Activated CD8-positive, alpha-beta memory T cell treated with anti-CD3 and anti-CD28 coated beads, Interleukin-2, amount 50 U/mL, for 48 hours (primary cell): ENCODE data around the gene UMAD1.

Source experiments
- DNase-seq: peaks from one replicate; pipeline ENCODE4 v3.0.0-alpha.2; 2020

Gene UMAD1

DNA sequence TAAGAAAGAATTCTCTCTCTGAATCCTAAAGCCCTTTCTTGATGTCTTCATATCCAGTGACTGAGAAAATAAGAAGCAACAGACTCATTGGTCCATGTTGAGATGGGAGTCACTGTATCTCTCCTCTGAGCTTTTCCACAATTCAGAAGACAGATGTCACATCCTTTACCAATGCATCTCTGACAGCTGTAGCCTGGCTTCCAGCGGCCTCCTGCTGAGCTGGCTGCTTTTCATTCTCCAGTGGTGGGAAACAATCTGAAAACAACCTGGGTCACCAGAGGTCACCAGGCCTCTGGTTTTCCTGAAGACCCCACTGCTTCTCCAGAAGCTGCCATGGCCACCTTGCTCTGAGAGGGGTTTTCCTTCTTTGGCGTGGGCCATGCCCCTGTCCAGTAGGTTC lies 96.1 kb downstream of the UMAD1 start:
- DNase-seq = no peak

DNA sequence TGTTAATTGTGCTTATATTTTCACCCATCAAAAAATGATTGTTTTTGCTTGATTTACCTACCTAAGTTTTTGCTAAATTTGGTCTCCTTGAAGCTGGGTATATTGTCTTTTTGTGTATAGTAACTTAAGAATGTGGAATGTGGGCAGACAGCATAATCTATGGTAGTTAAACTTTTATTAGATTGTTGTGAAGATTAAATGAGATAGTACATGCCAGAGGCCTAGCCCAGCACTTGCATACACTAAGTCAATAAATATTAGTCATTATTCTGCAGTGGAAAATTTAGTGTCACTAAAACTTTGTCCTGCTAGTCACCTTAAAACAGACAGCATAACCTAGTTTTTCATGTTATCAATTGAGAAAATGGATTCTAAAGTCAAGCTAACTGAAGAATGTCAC lies 97.1 kb downstream of the UMAD1 start:
- DNase-seq = no peak

DNA sequence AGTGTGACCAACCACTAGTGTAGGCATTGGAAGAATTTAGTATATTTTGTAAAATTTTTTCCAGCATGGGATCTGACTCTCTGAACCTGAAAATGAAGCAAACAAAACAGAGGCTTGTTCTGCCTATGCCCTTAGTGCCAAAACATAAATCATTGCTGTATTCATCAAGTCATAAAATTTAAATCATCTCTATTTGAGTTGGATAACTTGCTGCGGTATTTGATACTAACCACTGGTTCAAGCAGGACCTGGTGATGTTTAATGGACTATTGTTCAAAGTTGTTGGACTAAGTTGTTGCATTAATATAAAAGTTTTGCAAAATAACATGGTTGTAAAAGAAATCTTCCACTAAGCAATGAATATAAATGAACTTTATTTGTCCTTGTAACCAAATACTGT lies 97.6 kb downstream of the UMAD1 start:
- DNase-seq = no peak

DNA sequence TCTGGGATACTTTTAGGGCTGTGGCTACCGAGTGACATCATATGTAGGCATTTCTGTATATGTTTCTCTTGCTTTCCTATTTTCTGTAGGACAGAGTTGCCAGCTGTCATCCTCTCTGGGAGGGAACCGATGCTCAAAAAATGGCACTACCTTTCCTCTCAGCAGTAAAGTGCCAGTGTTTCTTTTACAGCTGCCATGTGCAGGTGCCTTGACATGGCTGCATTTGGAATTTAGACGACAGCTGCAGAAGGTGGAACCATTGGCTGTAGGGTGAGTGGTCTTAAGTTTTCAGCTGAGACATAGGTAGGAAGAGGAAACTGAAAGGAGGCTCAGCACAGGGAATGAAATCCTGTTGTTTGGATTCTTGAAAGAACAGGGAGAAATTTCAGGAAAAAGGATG lies 98.1 kb downstream of the UMAD1 start:
- DNase-seq = no peak

DNA sequence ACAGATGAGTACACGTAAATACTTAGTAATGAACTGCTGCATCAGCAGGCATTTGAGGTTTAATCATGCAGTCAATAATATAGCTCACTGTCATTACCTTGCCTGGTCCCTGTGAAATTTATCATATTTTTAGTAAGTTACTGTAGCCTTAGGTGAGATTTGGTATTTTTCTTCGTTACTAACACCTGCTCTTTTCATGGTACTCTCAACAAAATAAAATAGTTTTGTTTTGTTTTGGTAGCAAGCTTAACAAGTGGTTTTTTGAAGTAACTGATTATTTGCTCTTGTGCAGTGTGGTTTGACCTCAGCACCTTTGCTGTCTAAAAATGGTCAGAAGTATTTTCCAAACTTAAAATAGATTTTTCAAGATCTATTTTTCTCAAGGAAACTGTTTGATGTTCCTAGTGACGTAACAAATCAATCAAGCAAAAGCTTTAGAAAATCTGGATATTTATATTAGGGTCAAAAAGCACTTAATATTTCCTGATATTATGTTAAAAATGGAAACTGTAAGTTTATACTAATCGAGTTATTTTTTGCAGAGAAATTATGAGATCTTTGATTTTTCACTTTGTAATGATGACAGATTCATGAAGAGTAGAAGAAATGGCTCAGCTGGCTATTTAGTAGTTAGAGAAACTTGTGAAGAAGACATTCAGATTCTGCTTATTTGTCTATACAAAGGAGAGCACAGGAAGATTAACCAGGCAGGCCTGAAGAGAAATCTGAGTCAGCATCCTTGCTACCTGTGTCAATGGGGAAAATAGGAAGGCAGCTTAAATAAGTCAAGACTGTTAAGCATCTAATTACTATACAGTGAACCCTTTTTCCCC lies 98.9 kb downstream of the UMAD1 start:
- no peak for DNase-seq

DNA sequence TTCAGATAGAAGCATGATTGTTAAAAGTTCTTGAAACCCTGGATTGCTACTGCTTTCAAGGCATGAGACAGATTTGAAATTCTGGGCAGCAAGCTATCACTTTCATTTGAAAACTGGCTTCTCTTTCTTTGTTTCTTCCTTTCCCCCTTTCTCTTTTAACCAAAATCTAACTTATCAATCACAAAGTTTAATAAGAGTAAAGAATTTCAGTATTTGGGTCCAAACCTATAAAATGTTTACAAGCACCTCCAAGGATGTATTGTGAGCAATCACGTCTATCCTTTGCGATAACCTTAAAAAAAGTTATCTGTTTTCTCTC lies 99.4 kb downstream of the UMAD1 start:
- DNase-seq = no peak

DNA sequence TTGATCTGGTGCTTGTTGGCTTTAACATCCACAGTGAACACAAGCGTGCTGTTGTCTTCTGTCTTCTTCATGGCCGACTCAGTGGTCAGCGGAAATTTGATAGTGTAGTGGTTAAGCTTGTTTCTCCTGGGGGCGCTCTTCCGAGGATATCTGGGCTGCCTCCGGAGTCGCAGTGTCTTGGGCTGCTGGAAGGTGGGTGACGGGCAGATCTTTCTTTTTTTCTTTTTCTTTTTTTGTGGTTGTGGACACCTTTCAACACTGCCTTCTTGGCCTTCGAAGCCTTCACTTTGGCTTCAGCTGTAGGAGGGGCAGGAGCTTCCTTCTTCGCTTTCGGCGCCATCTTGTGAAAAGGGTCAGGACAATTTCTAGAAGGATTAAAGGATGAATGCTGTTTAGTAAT lies 101.7 kb downstream of the UMAD1 start:
- no peak for DNase-seq

DNA sequence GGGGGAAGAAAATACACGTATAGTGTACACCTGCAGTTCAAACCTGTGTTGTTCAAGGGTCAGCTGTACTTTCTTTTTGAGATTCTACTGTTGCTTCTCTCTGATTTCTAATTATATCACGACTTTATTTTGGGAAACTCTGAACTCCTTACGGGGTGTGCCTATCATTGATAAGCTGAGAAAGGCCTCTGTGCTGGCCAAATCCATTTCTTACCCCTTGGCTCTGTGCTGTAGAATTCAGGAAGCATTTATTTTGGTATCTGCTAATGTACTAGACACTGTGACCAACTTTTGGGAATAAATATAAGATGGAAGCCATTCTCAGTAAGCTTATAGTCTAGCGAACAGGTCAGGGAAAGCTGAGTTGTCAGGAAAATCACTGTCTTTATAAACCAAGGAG lies 104.7 kb downstream of the UMAD1 start:
- no peak for DNase-seq

DNA sequence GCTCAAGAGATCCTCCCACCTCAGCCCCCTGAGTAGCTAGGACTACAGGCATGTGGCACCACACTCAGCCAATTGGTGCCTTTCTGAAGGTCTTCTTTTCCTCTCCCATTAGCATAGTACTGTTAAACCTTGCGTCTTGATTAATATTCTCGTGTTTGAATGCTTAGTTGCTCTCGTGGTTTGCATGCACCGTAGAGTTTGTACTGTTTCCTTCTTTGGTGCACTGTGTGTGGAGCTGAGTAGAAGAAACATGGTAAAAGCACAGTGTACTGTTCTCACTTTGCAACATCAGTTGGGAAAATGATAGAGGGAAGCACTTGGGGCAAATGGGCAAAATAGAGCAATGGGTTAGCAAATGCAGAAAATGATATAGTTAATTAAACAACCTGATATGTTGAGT lies 105.4 kb downstream of the UMAD1 start:
- DNase-seq = no peak

DNA sequence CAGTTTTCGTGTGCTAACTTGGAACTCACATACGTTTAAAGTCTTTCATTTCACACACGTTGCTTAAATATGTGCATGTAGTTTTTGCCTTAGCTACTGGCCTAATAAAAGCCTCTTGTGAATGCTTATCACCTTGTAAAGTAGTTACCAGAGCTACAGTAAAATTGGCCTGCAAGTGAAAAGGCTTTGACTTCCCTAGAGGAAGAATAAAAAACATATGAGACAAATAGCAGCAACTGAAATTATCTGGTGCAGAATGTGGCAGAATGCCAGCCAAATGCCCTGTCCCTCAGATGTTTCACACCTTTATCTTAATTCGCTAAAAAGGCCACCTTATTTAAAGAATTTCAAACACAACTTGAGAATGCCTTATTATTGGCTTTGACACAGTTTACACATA lies 105.9 kb downstream of the UMAD1 start:
- no peak for DNase-seq

DNA sequence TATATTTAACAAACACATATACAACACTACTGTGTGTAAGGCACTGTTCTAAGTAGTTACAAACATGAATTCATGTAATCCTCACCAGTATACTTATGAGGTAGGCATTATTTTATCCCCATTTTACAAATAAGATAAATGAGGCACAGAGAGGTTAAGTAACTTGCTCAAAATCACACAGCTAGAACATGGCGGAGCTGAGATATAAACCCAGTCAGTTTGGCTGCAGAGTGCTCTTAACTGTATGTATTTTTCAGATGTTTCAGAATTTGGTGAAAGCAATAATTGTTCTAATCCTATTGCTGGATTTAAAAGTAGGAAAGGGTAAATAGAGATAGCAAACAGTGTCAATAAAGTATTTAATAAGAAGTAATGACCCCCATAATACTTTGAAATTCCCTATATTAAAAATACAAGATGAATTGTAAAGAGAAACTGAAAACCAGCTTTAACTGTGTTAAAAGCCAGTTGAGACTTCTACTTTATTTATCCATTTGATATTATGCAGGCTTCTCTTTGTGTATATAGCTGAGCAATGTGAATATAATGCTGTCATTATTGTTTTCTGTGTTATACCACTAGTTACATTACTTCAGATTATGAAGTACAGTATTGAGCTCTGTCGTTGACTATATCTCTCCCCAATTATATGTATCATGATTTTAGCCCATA lies 110.2 kb downstream of the UMAD1 start:
- no peak for DNase-seq

DNA sequence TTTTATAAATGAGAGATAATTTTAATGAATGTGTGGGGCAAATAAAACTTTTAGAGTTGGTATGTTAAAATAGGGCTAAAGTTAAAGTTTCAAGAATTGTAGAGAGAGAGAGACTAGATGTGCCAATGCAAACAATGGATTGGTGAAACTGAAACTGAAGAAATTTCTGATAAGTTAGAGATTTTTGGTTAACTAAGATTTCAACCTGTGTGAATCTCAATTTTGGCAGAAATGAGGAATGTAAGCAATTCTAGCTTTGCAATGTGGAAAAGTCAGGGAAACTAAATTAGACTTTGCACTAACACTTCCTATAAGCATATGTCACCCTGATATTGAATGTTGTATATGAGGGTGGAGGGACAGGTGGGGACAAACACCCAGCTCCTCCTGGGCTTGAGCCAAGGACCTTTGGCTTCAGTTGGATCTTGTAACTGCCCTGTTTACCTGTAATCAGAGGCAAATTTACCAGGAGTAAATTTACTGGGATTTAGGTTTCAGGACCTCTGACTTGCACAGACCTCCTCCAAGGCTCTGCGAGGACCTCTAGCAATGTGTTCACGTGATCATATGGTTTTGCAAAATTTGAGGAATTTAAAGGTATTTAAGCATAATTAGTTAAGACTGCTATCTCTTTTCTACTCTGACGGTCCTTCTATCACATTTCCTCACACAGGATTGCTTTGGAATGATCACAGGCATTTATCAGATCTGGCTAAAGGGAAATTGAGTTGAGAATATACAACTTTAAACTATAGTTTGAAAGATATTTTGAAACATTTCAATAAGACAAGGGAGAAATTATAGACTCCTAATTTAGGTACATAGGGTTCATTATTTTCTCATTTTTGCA lies 110.9 kb downstream of the UMAD1 start:
- DNase-seq = no peak

DNA sequence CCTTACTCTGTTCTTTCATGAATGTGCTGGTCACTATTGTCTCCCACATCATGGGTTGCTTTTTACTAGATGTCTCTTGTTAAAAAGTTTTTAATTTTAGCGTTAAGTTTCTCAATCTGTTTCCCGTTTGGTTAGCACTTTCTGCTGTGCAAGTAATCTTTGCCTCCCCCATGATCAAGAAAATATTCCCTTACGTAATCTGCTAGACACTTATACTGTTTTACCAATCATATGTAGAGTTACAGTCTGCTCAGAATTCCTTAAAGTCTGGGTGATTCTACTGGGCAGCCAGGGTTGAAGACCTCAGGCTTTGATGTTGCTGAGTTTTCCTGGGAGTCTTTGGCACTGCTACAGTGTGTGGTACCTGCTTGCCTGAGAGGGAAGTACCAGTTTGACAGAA lies 116.0 kb downstream of the UMAD1 start:
- DNase-seq = no peak

DNA sequence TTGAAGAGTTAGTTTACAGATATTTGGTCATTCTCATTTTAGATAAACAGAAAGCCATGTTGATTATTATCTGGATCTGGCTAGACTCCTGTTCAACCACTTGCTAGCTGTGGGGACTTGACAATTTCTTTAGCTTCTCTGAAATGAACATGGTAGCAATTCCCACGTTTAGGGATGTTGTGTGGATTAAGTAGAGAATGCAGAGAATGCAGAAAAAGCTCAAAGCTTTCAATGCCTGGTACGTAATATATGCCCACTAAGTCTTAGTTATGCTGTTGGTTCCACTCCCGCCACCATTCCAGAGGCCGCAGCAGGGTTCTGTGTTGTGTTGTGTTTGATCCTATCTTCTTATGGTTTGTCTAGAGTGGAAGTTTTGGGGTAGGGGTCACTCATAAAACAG lies 117.0 kb downstream of the UMAD1 start:
- no peak for DNase-seq

DNA sequence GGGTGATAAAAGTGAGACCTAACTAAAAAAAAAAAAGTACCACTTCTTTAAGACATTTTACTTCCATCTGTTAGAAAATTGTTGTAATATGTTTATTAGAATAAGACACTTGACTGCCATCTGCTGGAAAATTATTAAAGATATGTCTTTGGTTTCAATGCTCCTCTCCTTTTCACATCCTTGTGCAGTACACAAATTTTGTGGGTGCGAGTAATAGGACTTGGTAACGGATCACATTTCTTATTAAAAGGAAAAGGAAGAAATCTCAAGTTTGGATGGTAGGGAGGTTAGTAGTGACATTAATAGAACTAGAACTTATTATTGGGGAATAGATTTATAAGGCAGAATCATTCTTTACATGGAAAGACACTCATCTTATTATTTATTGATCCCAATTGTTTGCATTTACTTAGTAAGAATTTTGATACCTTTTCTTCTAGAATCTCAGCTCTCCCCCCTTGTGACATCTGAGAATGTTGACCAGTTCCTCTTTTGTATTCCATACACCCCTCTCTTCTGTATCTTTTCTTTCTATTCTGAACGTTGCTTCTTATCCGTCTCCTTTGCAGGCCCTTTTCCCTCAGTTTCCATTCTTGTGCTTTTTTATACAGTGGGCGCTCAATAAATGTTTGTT lies 120.9 kb downstream of the UMAD1 start:
- DNase-seq = no peak

DNA sequence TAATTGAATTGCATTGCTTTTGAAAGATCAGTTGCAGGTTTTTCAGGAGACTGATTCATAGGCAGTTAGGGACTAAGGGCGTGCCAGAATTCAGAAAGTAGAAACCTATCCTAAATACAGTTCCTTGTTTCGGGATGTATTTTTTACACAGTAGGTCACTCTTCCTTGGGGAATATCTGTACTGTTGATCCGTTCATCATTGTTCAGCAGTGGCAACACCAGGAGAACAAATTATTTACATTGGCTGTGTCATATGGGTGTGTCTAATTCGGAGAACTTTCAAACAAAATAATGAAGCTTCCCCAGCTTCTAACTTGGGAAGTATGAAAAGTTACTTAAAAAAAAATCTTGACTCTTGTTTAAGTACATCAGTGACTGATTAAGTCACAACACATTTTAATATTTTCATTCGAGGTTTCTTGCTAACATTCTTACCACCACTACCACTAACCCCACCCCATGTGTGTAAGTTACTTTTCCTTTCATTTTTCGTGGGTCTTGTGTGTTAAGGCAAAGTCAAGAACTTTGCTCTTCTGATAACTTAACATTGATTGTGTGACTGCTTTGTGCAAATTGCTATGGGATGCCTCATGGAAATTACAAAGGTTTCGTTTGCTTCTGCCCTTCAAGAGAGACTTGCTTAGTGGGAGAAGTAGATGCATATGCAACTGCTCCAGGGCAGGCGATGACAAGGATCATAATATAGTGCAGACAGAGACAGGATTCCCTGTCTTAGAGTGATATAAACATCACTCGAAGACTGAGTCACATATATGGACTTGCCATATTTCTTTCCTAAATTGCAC lies 121.6 kb downstream of the UMAD1 start:
- no peak for DNase-seq

DNA sequence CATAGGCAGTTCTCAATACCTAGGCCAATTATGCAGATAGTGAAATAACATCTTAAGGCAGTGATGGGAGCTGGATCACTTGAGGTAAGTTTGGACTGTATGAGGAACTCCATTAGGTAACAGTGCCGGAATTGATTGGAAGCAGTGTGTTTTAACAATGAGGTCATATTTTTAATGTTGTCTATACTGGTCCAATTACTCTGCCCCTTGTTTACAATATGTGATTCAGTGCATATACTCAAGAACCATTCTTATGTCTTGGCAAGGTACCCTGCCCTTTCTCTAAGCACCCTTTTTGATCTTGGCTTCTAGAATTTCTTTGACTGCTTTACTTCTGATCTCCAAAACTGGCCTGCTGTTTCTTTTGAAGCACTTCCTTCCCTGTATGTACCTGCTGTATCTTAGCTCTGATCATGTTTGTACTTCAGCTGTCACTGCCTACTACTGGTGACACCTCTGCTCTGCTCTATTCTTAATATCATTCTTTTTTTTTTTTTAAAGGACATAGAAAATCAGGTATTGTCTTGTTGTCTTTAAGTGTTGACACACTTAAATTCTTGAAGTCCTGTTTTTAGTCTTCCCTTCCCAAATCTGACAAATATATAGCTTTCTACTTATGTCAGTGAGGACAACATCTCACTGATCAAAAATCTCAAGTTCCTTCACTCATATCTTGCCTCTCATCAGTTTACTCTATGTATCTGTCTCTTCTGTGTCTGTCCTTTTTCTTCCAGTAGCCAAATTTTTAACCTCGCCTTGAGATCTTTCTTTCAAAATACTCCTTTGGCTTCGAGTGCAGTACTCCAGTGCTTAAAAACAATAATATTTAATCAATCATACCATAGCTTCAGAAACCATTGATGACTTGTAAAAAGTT lies 124.2 kb downstream of the UMAD1 start:
- DNase-seq = no peak

DNA sequence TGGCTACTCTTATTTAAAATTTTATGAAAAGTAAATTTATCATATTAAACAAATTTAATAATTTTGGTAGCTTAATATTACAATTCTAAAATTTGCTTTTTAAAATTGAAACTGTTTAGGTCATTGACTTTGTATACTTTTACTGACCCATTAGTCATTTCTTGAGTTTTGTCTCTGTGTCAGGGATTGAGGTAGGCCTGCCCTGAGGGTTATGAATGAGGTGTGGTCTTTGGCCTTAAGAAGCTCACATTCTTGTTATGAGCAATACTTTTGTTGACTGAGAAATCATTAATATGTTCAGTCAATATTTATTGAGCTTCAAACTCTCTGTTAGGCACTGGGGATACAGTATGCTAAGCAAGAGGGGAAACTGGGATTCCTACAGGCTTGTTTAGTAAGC lies 124.9 kb downstream of the UMAD1 start:
- no peak for DNase-seq

DNA sequence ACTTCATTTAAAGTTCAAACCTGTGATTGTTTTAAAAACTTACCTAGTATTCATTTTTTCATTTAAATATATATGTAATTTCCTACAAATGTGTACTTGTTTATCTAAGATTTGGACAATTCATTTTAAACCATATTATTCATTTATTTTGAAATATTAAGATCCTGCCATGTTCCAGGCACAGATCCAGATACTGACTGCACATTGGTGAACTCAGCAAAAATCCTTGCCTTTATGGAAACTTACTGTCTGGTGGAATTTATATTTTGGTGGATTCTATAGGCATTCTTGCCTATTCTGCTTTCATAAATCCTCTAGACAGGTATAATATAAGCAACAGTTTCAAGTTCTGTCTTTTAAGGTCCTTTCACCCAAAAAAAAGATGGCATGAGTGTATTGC lies 126.1 kb downstream of the UMAD1 start:
- DNase-seq = no peak

DNA sequence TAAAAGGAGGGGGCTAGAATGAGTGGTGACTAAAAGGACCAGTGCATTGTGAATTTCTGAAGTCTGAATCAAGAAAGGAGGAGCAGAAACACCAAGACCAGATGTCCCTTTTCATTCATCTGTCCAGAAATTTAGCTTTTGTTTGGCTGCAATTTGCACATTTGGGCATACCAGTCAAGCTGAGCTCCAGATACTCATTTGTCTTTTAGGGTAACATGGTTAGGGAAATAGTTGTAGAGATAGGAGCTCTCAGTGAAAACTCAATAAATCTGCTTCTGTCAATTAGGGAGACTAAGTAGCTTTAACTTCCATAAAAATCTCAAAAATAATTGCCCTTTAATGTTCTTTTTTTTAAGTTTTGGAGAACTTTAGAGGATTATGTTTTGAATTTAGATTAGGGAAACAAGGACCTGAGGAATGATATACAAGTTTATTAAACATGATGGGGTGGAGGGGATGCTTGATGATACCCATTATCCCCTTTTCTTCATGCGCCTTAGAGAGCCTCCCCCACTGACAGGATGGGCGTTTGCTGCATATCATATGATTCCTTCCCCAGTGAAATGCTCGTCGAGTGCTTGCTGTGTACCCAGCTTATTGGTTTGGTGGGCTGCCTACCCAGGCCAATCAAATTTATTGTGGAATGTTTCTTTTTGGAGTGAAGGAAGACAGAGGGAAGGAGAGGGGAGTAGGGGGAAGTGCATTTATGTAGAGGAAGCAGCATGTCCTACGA lies 128.6 kb downstream of the UMAD1 start:
- DNase-seq = no peak
